DND-41 (cell line): Measurements from ENCODE around the gene TF.

ENCODE experiments used
- CTCF ChIP-seq: IDR thresholded peaks from 2 replicates; pipeline ENCODE4 v1.5.1; 2012; ENCODE audit warnings: borderline replicate concordance, low read length, moderate library complexity, mild to moderate bottlenecking; ENCODE audit not compliant: poor library complexity, severe bottlenecking; ENCODE audit errors: extremely low read depth
- EZH2 ChIP-seq: IDR thresholded peaks from 3 replicates; pipeline ENCODE4 v1.6.1; 2012; ENCODE audit warnings: borderline replicate concordance, low read depth, mild to moderate bottlenecking, moderate library complexity, low read length, inconsistent platforms; ENCODE audit not compliant: severe bottlenecking

GRCh38 chr3:133767607-133768006 is 21.4 kb downstream of the TF start:
- no peak for TF ChIP-seq CTCF
- no peak for TF ChIP-seq EZH2
